ENCODE measurements around the gene ZNF536. TPM values are rescaled to one million over a fixed set of nuclear protein-coding genes. Genes with fewer than 3 reads are reported as not detected.
A peak's percentile ranks its signal among the peaks of the same experiment; 100 is the strongest.
"Not testable (repeated sequence)": the region's sequence is repeated elsewhere in the genome, so short reads cannot be mapped to it uniquely, and the experiment has no call there.

Gene ZNF536
- total RNA-seq, 2 donors from 2014 or later, result not detected

DNA sequence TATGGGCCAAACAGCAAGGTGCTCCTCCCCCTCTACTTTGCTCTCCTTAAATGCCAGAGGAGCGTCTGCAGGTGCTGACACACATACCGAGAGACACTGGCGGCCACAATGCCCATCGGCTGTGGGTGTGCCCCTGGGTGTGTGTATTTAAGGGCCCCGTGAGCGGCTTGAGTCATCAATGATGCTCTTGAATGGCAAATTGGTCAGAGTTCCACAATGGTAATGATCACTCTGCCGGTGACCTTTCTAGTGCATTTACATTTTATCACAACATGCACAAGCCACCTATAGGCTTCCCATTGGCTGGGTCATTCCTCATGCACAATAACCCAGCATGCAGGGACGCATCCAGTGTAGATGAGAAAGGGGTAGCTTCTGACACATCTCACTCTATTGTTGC is 124.8 kb downstream of the ZNF536 start:
- DNase-seq (no peak), ATAC-seq (no peak)
- Mint-ChIP-seq H3K27ac (no peak overlapping the region), H3K4me1 (no peaks in the 10 kb centered on the region), H3K4me3 (no peak overlapping the region), H3K27me3 (peaks cover 2% of the 10 kb centered on the region), H3K36me3 (ENCODE audit: low read depth) (no peaks in the 10 kb centered on the region)
- peaks cover 4% of the 10 kb centered on the region for H3K9me3 ChIP-seq (ENCODE audit: control insufficient read depth, low read length, poor library complexity, severe bottlenecking)

GRCh38 chr19:30498085-30498484 is 125.9 kb downstream of the ZNF536 start:
- not testable (repeated sequence) for H3K27ac Mint-ChIP-seq; H3K36me3 Mint-ChIP-seq (ENCODE audit: low read depth)

DNA sequence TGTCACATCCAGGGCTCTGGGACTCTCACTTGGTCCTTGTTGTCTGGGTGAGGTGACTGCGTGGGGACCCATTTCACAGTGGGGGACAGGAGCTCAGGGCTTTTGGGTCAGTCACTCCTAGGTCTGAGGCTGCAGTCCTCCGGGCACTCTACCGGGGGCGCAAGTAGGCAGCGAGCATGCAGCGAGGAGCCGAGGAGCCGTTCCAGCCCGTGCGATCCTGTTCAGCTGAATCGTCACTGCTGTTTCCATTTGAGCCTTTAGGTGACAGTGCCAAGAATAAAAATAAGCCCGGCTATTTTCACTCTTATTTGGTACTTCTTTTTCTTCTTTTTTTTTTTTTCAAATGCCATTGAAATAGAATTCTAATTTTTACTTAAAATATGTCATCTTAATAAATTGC is 126.5 kb downstream of the ZNF536 start:
- no peak overlapping the region for H3K4me3 Mint-ChIP-seq
- H3K27me3 Mint-ChIP-seq, result no peaks in the 10 kb centered on the region
- ATAC-seq (no peak), DNase-seq (no peak)
- H3K4me1 Mint-ChIP-seq, result no peaks in the 10 kb centered on the region
- no peak overlapping the region for H3K27ac Mint-ChIP-seq
- no peaks in the 10 kb centered on the region for H3K36me3 Mint-ChIP-seq (ENCODE audit: low read depth)
- H3K9me3 ChIP-seq (ENCODE audit: control insufficient read depth, low read length, poor library complexity, severe bottlenecking), result no peaks in the 10 kb centered on the region

More at GRCh38 chr19:30498085-30498484, 125.9 kb downstream of the ZNF536 start:
- ATAC-seq; H3K4me3 Mint-ChIP-seq; H3K4me1 Mint-ChIP-seq; DNase-seq; H3K27me3 Mint-ChIP-seq; H3K9me3 ChIP-seq (ENCODE audit: control insufficient read depth, low read length, poor library complexity, severe bottlenecking): not testable (repeated sequence)

DNA sequence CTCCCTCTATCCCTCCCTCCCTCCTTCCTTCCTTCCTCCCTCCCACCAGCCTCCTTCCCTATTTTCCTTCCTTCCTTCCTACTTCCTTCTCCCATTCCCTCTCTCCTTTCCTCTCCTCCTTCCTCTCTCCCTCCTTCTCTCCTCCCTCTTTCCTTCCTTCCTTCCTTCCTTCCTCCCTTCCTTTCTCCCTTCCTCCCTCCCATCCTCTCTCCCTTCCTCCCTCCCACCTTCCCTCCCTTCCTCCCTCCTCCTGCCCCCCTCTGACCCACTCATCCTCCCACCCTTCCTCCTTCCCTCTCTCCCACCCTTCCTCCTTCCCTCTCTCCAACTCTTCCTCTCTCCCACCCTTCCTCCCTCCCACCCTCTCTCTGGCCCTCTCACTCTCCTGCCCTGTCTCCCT is 132.1 kb downstream of the ZNF536 start:
- H3K27me3 Mint-ChIP-seq, result peaks cover 6% of the 10 kb centered on the region
- H3K4me1 Mint-ChIP-seq, result no peaks in the 10 kb centered on the region
- H3K27ac Mint-ChIP-seq, result no peak overlapping the region
- no peaks in the 10 kb centered on the region for H3K9me3 ChIP-seq (ENCODE audit: control insufficient read depth, low read length, poor library complexity, severe bottlenecking)
- no peaks in the 10 kb centered on the region for H3K36me3 Mint-ChIP-seq (ENCODE audit: low read depth)
- ATAC-seq (no peak), DNase-seq (no peak)
- H3K4me3 Mint-ChIP-seq, result no peak overlapping the region

GRCh38 chr19:30512176-30513081 is 140.2 kb downstream of the ZNF536 start:
- DNase-seq, result no peak
- no peaks in the 10 kb centered on the region for H3K36me3 Mint-ChIP-seq (ENCODE audit: low read depth)
- peaks cover 14% of the 10 kb centered on the region for H3K27me3 Mint-ChIP-seq
- no peak overlapping the region for H3K4me3 Mint-ChIP-seq
- no peak overlapping the region for H3K27ac Mint-ChIP-seq
- no peaks in the 10 kb centered on the region for H3K9me3 ChIP-seq (ENCODE audit: control insufficient read depth, low read length, poor library complexity, severe bottlenecking)
- no peaks in the 10 kb centered on the region for H3K4me1 Mint-ChIP-seq
- no peak for ATAC-seq

DNA sequence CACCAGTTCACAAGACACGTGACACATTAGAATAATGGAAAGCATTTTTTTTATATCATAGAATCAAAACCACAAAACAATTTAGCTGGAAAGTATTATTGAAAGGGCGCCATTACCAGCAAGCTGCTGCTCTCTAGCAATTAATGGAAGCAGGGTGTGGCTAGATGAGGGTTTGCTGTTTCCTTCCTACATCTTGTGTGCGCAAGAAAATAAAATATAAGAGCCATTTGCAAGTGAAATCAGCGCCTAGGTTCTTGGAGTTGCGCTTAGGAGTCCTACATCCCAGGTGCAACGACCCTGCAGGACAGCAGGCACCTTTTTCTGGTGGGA is 140.9 kb downstream of the ZNF536 start:
- peaks cover 13% of the 10 kb centered on the region for H3K27me3 Mint-ChIP-seq
- no peak overlapping the region for H3K4me3 Mint-ChIP-seq
- ATAC-seq, result no peak
- no peaks in the 10 kb centered on the region for H3K4me1 Mint-ChIP-seq
- no peaks in the 10 kb centered on the region for H3K36me3 Mint-ChIP-seq (ENCODE audit: low read depth)
- no peaks in the 10 kb centered on the region for H3K9me3 ChIP-seq (ENCODE audit: control insufficient read depth, low read length, poor library complexity, severe bottlenecking)
- DNase-seq, result no peak
- H3K27ac Mint-ChIP-seq, result no peak overlapping the region

GRCh38 chr19:30516111-30516510 is 143.9 kb downstream of the ZNF536 start:
- DNase-seq, result no peak
- peaks cover 12% of the 10 kb centered on the region for H3K27me3 Mint-ChIP-seq
- H3K4me1 Mint-ChIP-seq, result no peaks in the 10 kb centered on the region
- H3K4me3 Mint-ChIP-seq, result no peak overlapping the region
- H3K27ac Mint-ChIP-seq, result no peak overlapping the region
- no peaks in the 10 kb centered on the region for H3K36me3 Mint-ChIP-seq (ENCODE audit: low read depth)
- no peaks in the 10 kb centered on the region for H3K9me3 ChIP-seq (ENCODE audit: control insufficient read depth, low read length, poor library complexity, severe bottlenecking)
- no peak for ATAC-seq

DNA sequence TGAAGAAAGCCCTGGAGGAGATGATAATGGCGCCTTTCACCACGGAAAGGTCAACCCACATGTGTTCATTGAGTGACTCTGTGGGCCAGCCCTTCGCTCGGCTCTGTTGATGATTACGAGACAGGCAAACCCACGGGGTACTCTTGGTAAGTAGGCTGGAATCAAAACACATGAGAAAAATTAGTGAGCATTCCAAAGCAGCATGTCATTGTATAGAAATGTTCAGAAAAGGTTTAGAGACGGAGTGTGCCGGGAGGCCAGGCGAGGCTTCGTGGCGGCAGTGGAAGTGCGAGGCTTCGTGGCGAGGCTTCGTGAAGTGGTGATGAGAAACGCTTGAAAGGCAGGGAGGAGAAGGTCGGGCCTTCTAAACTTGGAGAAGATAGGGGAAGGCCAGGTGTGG is 144.3 kb downstream of the ZNF536 start:
- Mint-ChIP-seq H3K4me1 (no peaks in the 10 kb centered on the region), H3K27me3 (peaks cover 12% of the 10 kb centered on the region), H3K36me3 (ENCODE audit: low read depth) (no peaks in the 10 kb centered on the region), H3K4me3 (no peak overlapping the region), H3K27ac (peak overlapping the region; percentile 0)
- no peaks in the 10 kb centered on the region for H3K9me3 ChIP-seq (ENCODE audit: control insufficient read depth, low read length, poor library complexity, severe bottlenecking)
- ATAC-seq (no peak), DNase-seq (no peak)

- H3K9me3 ChIP-seq (ENCODE audit: control insufficient read depth, low read length, poor library complexity, severe bottlenecking), result no peaks in the 10 kb centered on the region
- H3K36me3 Mint-ChIP-seq (ENCODE audit: low read depth), result no peaks in the 10 kb centered on the region
- peaks cover 7% of the 10 kb centered on the region for H3K27me3 Mint-ChIP-seq
- ATAC-seq (no peak), DNase-seq (no peak)
- H3K4me3 Mint-ChIP-seq, result no peak overlapping the region
- no peaks in the 10 kb centered on the region for H3K4me1 Mint-ChIP-seq
- H3K27ac Mint-ChIP-seq, result no peak overlapping the region
Observed at GRCh38 chr19:30518965-30519606, 146.9 kb downstream of the ZNF536 start.

DNA sequence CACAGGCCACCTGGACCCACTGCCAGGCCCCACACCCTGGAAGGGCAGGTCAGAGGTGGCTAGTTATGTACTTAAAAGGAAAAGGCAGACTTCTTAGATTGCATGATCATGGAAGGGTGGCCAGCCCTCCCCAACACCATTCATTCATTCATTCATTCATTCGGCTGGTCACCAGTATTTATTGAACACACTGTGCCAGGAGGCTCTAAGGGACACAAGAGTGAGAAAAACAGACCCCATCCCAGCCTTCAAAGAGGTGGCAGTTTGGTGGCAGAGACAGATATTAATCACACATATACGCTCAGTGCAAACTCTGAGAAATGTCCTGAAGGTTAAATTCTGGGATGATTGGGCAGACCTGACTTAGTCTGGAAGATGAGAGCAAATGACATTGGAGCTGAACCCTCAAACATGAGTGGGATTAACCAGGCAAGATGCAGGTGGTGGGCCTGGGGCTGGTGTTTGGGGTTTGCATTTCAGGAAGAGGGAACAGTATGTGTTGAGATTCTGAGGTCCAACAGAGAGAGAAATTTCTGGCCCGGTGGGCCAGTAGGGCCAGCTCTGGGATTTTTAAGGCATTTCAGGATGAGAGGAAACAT is 147.5 kb downstream of the ZNF536 start:
- H3K4me3 Mint-ChIP-seq, result no peak overlapping the region

GRCh38 chr19:30520735-30521479 is 148.7 kb downstream of the ZNF536 start:
- Mint-ChIP-seq H3K27ac (no peak overlapping the region), H3K27me3 (peaks cover 7% of the 10 kb centered on the region), H3K4me1 (no peaks in the 10 kb centered on the region), H3K4me3 (no peak overlapping the region), H3K36me3 (ENCODE audit: low read depth) (no peaks in the 10 kb centered on the region)
- H3K9me3 ChIP-seq (ENCODE audit: control insufficient read depth, low read length, poor library complexity, severe bottlenecking), result no peaks in the 10 kb centered on the region
- no peak for ATAC-seq
- DNase-seq, result no peak

More for the DNA sequence above, 147.5 kb downstream of the ZNF536 start:
- Mint-ChIP-seq H3K36me3 (ENCODE audit: low read depth) (no peaks in the 10 kb centered on the region), H3K4me1 (no peaks in the 10 kb centered on the region), H3K27me3 (peaks cover 7% of the 10 kb centered on the region), H3K27ac (no peak overlapping the region)
- no peak for DNase-seq
- no peak for ATAC-seq
- no peaks in the 10 kb centered on the region for H3K9me3 ChIP-seq (ENCODE audit: control insufficient read depth, low read length, poor library complexity, severe bottlenecking)

- Mint-ChIP-seq H3K27ac (no peak overlapping the region), H3K4me3 (no peak overlapping the region), H3K4me1 (no peaks in the 10 kb centered on the region), H3K27me3 (peaks cover 7% of the 10 kb centered on the region), H3K36me3 (ENCODE audit: low read depth) (no peaks in the 10 kb centered on the region)
- no peaks in the 10 kb centered on the region for H3K9me3 ChIP-seq (ENCODE audit: control insufficient read depth, low read length, poor library complexity, severe bottlenecking)
- ATAC-seq (no peak), DNase-seq (no peak)
Observed at GRCh38 chr19:30521937-30522336, 149.8 kb downstream of the ZNF536 start.

DNA sequence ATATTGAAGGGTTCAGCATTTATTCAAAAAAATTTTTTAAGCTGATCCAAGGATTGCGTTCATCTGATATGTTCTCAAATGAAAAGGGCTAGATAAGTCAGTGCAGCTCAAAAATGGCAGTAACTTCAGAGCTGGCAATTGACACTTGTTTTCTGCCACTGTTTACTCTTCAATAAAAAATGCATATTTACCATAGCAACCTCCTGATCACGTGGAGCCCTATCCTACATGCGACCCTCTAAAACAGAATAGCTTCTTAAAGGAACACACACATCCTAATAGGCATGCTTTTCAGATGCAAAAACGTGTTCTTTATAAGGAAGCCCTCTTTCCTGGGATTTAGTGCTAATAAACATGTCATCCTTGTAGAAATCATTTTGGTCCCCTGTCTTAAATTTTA is 150.2 kb downstream of the ZNF536 start:
- no peaks in the 10 kb centered on the region for H3K9me3 ChIP-seq (ENCODE audit: control insufficient read depth, low read length, poor library complexity, severe bottlenecking)
- Mint-ChIP-seq H3K4me3 (no peak overlapping the region), H3K27ac (no peak overlapping the region), H3K27me3 (peaks cover 7% of the 10 kb centered on the region), H3K36me3 (ENCODE audit: low read depth) (no peaks in the 10 kb centered on the region), H3K4me1 (no peaks in the 10 kb centered on the region)
- ATAC-seq (no peak), DNase-seq (no peak)
